HG03378 (cell line): ENCODE results near the gene KLHL9.
"Not testable (repeated sequence)": the region's sequence is repeated elsewhere in the genome, so short reads cannot be mapped to it uniquely, and the experiment has no call there.

Experiments
- ATAC-seq: cut with Tn5 transposase; IDR thresholded peaks from one replicate; pipeline ENCODE4 v1.9.1; 2021; ENCODE audit warnings: mild to moderate bottlenecking, moderate library complexity; ENCODE audit not compliant: unreplicated experiment

Gene KLHL9, protein sequence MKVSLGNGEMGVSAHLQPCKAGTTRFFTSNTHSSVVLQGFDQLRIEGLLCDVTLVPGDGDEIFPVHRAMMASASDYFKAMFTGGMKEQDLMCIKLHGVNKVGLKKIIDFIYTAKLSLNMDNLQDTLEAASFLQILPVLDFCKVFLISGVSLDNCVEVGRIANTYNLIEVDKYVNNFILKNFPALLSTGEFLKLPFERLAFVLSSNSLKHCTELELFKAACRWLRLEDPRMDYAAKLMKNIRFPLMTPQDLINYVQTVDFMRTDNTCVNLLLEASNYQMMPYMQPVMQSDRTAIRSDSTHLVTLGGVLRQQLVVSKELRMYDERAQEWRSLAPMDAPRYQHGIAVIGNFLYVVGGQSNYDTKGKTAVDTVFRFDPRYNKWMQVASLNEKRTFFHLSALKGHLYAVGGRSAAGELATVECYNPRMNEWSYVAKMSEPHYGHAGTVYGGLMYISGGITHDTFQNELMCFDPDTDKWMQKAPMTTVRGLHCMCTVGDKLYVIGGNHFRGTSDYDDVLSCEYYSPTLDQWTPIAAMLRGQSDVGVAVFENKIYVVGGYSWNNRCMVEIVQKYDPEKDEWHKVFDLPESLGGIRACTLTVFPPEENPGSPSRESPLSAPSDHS

GRCh38 chr9:21334701-21335632 is at the start of gene KLHL9:
Gene KLHL9 (minus strand): TSS chr9:21335404. CDS start chr9:21334859, 545 bp downstream.
- peak; percentile 84 for ATAC-seq

GRCh38 chr9:21383627-21384026 is 48.4 kb upstream of the KLHL9 start:
- ATAC-seq, result no peak

DNA sequence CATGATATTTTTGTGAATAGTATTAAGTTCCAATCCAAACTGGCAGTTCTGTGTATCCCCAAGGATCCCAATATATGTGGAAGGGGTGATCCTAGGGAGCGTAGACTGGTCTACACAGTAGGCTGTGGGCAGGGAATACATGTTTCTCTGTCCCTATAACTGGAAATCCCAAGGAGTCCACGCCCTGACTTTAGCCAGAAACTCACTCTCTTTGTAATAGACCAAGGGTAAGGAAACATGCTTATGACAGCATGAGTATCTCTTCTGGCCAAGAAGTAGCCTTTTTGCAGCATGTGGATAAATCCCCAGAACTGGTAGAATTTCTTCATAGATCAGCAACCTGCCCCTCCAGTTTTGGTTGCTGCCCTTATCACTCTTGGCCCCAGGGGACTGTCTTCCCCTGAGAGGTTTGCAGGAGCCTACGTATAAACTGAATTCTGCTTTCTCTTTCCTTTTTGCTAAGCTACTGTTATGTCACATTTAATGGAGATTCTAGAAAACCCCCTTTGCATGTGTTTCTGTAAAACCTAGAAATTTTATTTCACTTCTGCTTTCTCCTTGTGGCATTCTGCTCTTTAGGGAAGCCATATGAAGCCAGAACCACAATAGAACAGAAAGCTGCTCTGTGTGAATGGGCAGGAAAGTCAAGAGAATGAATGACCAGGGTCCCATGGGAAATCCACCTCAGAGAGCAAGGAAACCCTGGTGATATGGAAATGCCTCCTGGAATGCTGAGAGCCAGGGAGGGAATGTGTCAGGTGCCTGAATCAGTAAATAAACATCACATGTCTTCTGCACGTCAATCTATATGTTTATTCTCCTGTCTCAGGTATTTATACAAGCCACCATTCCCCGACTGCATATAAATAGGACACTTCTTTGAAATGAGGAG is 46.5 kb upstream of the KLHL9 start:
- peak; percentile 99 for ATAC-seq

DNA sequence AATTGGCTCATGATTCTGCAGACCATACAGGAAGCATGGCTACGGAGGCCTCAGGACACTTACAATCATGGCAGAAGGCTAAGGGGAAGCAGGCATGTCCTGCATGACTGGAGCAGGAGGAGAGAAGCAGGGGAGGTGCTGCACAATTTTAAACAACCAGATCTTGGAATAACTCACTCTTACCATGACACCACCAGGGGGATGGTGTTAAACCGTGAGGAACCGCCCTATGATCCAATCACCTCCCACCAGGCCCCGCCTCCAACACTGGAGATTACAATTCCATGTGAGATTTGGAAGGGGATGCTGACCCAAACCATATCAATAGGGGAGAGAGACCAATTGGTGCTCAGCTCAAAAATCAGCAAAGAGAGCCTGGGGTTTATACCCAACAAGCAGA is 36.3 kb upstream of the KLHL9 start:
- ATAC-seq, result not testable (repeated sequence)

DNA sequence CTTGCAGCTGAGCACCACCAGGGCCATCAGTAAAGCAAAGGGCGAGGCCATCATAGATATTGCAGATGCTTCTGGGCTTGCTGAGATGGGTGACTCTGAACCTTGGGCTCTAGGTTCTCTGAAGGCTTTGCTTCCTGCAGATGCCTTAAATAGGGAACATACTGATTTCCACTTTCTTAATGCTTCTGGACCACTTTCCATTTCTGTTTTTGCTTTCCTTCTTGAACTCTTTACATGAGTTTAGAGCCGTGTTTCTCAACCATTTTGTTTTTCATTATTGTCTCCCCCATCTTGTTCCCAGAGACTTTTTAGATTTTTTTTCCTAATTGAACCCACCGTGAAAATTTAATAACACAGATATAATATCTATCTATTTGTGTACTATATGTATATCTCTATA is 32.8 kb upstream of the KLHL9 start, which contains the start of gene IFNA13:
Gene IFNA13, minus strand, starts transcription at position 101 of the 400 bp plus-strand sequence. Its CDS starts 47 bp downstream, at position 54.
- ATAC-seq, result no peak

- peak; percentile 96 for ATAC-seq
Observed at GRCh38 chr9:21367169-21367568, 32.0 kb upstream of the KLHL9 start.

GRCh38 chr9:21362287-21362686 is 27.1 kb upstream of the KLHL9 start:
- no peak for ATAC-seq

- peak; percentile 98 for ATAC-seq
Observed at GRCh38 chr9:21357479-21358460, 22.6 kb upstream of the KLHL9 start.

GRCh38 chr9:21350787-21351186 is 15.6 kb upstream of the KLHL9 start, which contains the start of gene IFNA6:
Gene IFNA6 (minus strand): TSS chr9:21350887. CDS start chr9:21350887, 0 bp downstream.
- no peak for ATAC-seq

DNA sequence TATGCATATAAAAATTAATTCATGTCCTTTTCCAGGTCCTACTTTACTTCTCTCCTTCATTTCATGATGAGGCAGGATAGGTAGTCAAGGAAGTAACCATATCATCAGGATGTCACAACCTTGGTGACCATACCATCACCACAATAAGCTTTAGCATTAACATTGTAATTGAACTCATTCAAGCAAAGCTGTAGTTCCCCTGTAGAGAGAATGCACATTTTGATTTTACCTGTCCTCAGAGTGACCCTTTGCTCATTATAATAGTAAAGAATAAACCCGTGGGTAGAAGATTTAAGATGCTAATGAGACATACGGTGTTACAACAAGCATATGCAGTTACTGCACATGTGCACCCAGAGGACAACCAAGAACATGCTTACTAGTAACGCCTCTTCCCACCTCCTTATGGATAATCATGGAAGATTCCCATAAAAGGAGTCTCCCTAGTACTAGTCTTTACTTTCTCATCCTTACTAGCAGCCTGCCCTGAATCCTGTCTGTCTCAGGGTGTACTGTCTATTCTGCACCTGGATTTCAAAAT is 13.3 kb upstream of the KLHL9 start:
- no peak for ATAC-seq

DNA sequence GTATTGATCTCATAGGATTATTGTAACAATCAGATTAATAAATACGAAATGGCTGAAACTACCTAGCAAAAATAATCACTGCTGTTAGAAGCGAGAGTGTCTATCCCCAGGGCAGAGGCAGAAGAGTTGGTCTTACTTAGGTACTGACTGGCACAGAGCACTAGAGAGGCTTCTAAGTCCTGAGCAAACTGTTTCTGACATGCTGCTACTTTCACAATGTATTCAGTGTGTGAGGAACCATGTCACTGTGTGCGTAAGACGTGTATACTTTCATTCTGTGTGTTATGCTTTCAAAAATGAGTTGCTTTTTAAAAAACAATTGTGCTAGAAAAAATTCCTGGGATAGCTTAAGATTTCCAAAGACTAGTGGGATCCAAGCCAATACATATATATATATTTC is 5.5 kb upstream of the KLHL9 start:
- no peak for ATAC-seq

GRCh38 chr9:21336457-21336856 is 1.3 kb upstream of the KLHL9 start:
- ATAC-seq, result no peak

DNA sequence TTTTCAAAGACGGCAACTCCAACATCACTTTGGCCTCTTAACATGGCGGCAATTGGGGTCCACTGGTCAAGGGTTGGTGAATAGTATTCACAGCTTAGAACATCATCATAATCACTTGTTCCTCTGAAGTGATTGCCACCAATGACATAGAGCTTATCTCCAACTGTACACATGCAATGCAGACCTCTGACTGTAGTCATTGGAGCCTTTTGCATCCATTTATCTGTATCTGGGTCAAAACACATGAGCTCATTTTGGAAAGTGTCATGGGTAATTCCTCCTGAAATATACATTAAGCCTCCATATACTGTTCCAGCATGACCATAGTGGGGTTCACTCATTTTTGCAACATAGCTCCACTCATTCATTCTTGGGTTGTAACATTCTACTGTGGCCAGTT is 2.0 kb downstream of the KLHL9 start:
- no peak for ATAC-seq

DNA sequence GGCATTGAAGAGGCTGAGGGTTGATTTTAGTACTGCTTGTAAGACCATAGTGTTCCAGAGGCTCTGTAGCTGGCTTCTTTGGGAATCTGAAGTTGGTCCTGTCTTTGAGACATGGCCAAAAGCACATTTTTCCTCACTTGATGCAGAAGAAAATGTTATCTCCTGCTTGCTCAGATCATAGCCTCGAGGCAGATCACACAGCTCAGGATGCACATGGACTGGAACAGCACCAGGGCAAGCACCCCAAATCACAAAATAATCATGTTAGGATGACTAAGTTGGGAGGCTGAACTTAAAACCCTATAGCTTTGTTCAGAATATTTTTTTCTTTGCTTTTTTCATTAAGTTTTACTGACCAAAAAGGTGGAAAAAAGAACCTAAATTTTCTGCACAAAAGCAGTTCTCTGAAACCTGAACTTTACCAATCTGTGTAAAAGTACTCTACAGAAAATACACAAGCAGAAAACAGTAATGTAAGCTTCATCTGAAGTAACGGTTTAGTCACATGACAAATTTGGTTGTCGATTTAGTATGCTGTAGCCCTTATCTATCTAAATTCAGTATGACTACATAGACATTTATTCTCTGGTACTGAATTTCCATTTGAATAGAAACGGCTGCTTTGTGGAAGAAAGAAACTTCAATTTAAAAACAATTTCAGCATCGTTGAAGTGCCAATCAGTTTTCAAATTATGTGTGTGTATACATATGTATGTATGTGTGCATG is 3.4 kb downstream of the KLHL9 start:
- ATAC-seq, result no peak

- peak; percentile 93 for ATAC-seq
Observed at GRCh38 chr9:21326526-21327139, 8.6 kb downstream of the KLHL9 start.

DNA sequence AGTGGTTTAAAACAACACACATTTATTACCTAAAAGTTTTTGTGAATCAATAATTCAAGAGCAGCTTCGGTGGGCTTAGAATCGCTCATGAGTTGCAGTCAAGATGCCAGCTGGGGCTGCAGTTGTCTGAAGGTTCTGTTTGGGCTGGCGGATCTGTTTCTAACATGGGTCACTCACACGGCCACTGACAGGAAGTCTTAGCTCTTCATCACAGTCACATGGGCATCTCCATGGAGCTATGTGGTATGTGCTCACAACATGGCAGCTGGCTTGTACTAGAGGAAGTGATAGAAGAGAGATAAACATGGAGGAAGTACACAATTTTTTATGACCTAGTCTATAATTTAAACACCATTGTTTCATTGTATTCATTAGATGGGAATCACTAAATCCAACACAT is 11.2 kb downstream of the KLHL9 start:
- ATAC-seq, result no peak

DNA sequence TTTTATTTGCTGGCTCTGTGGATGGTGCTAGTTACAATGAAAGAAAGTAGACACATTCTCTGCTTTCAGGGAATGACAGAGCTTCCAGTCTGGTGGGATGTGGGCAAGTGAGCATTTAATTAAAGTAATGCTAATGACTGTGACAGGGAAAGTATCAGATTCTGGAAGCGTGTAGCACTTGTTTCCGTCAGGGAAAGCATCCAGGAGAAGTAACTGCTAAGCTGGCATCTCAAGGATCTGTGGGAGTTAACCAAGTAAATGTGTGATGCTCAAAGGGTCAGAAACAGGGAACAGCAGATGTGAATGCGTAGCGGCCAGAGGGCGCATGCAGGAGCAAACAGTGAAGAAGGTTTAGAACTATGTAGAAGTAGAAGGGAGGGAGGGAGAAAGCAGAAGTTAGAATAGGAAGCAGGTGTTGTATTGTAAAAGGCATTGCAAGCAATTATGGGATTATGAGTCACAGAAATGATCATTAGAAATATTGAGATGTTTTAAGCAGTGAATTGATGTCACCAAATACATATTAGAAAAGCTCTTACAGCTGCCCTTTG is 12.2 kb downstream of the KLHL9 start:
- ATAC-seq, result no peak
